Stimulated activated CD8-positive, alpha-beta memory T cell treated with anti-CD3 and anti-CD28 coated beads, Interleukin-4, amount 100 ng/mL, for 4 hours (primary cell): ENCODE data around the gene JCAD.

Source experiments
- DNase-seq, 2 donors: peaks; one replicate each; pipeline ENCODE4 v3.0.0-alpha.2; 2020; ENCODE audit warnings: low read depth in 2 of 2, low spot score in 1 of 2

JCAD gene

GRCh38 chr10:30074933-30075332 is 15.5 kb upstream of the JCAD start:
- no peak for DNase-seq

GRCh38 chr10:30074090-30074489 is 14.7 kb upstream of the JCAD start:
- DNase-seq, result no peak

- DNase-seq, result no peak
These were observed 14.3 kb upstream of the JCAD start for GRCh38 chr10:30073767-30074060.

- no peak for DNase-seq
These were observed 13.8 kb upstream of the JCAD start for GRCh38 chr10:30073045-30073766.

GRCh38 chr10:30072068-30072467 is 12.7 kb upstream of the JCAD start:
- DNase-seq, result no peak

- DNase-seq, result no peak
These were observed 10.8 kb upstream of the JCAD start for GRCh38 chr10:30070001-30070685.

GRCh38 chr10:30068492-30069223 is 9.3 kb upstream of the JCAD start:
- DNase-seq, result no peak

GRCh38 chr10:30063099-30063498 is 3.7 kb upstream of the JCAD start:
- DNase-seq, result no peak

- no peak for DNase-seq
These were observed 3.2 kb upstream of the JCAD start for GRCh38 chr10:30062582-30062981.

- no peak for DNase-seq
These were observed 2.7 kb upstream of the JCAD start for GRCh38 chr10:30062090-30062489.

GRCh38 chr10:30058570-30059132 is 735 bp downstream of the JCAD start:
- DNase-seq, result no peak

- DNase-seq, result no peak
These were observed 1.4 kb downstream of the JCAD start for GRCh38 chr10:30057894-30058556.

- DNase-seq, result no peak
These were observed 2.0 kb downstream of the JCAD start for GRCh38 chr10:30057421-30057841.

- no peak for DNase-seq
These were observed 2.5 kb downstream of the JCAD start for GRCh38 chr10:30056767-30057355.

GRCh38 chr10:30056281-30056680 is 3.1 kb downstream of the JCAD start:
- no peak for DNase-seq

- no peak for DNase-seq
These were observed 4.1 kb downstream of the JCAD start for GRCh38 chr10:30055226-30055662.

GRCh38 chr10:30052062-30052461 is 7.3 kb downstream of the JCAD start:
- DNase-seq, result no peak

- no peak for DNase-seq
These were observed 8.2 kb downstream of the JCAD start for GRCh38 chr10:30051220-30051619.

GRCh38 chr10:30050411-30050810 is 9.0 kb downstream of the JCAD start:
- DNase-seq, result no peak

- DNase-seq, result no peak
These were observed 10.4 kb downstream of the JCAD start for GRCh38 chr10:30048768-30049517.
